ENCODE measurements around the gene BRSK2. TPM values are rescaled to one million over a fixed set of nuclear protein-coding genes. Genes with fewer than 3 reads are reported as not detected.
A peak's percentile ranks its signal among the peaks of the same experiment; 100 is the strongest.

The BRSK2 gene
- total RNA-seq, 6 experiments from 2014 or later: 0.14 to 0.99 (median 0.47) TPM; not detected in 1

DNA sequence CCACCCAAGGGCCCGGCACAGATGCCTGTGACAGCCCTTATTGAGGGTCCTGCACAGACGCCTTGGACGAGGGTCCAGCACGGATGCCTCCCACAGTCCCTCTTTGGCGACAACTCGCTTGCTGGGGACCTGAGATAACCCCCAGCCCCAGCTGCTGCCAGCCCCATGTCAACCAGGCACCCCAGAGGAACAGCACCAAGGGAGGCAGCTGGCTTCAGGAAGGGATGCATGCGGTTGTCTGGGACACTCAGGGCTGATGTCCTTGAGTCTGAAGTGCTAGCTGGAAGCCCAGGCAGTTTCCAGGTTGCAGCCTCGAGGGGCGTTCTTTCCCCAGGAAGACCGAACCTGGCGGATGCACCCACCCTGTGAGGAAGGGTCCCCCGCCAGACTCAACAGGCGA, 63.0 kb downstream of the BRSK2 start:
- no peaks in the 10 kb centered on the region for H3K4me1 Mint-ChIP-seq (ENCODE audit: low read depth)
- H3K9me3 Mint-ChIP-seq: no peaks in the 10 kb centered on the region
- no peak for DNase-seq
- TF ChIP-seq, protein P1, sequence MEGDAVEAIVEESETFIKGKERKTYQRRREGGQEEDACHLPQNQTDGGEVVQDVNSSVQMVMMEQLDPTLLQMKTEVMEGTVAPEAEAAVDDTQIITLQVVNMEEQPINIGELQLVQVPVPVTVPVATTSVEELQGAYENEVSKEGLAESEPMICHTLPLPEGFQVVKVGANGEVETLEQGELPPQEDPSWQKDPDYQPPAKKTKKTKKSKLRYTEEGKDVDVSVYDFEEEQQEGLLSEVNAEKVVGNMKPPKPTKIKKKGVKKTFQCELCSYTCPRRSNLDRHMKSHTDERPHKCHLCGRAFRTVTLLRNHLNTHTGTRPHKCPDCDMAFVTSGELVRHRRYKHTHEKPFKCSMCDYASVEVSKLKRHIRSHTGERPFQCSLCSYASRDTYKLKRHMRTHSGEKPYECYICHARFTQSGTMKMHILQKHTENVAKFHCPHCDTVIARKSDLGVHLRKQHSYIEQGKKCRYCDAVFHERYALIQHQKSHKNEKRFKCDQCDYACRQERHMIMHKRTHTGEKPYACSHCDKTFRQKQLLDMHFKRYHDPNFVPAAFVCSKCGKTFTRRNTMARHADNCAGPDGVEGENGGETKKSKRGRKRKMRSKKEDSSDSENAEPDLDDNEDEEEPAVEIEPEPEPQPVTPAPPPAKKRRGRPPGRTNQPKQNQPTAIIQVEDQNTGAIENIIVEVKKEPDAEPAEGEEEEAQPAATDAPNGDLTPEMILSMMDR (IDR thresholded peaks at IDR 0.05): no peak
- peaks cover 10% of the 10 kb centered on the region for H3K27me3 Mint-ChIP-seq (ENCODE audit: insufficient read depth)
- H3K4me3 Mint-ChIP-seq: no peak overlapping the region
- no peaks in the 10 kb centered on the region for H3K36me3 Mint-ChIP-seq (ENCODE audit: low read depth)
- no peak overlapping the region for H3K27ac Mint-ChIP-seq

DNA sequence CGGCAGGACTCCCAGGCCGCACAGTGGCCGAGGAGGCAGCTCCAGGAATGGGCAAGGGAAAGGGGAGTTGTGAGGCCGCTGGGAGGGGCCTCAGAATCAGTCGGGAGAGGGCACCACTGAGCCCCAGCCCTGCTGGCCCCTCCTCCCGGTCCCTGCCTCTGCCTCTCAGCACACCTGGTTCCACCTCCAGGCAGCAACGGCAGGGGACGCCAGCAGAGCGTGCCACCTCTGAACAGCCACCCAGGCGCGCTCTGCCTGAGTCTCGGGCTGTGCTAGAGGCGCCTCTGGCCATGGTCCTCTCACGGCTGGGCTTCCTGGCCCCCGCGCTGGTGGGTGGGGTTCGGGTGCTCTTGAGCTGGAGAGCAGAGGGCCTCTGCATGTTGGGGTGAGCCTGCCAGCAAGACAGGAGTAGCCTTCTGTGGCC, 63.9 kb downstream of the BRSK2 start:
- Mint-ChIP-seq H3K4me1 (ENCODE audit: low read depth) (no peaks in the 10 kb centered on the region), H3K9me3 (no peaks in the 10 kb centered on the region), H3K27ac (no peak overlapping the region), H3K4me3 (no peak overlapping the region), H3K36me3 (ENCODE audit: low read depth) (no peaks in the 10 kb centered on the region), H3K27me3 (ENCODE audit: insufficient read depth) (peaks cover 10% of the 10 kb centered on the region)
- DNase-seq: no peak
- TF ChIP-seq, protein P1 (IDR thresholded peaks at IDR 0.05): peak; percentile 27; the same call in 1 of the 2 replicates

GRCh38 chr11:1454576-1454975, 64.8 kb downstream of the BRSK2 start:
- Mint-ChIP-seq H3K27ac (no peak overlapping the region), H3K36me3 (ENCODE audit: low read depth) (no peaks in the 10 kb centered on the region), H3K4me1 (ENCODE audit: low read depth) (no peaks in the 10 kb centered on the region), H3K9me3 (no peaks in the 10 kb centered on the region), H3K27me3 (ENCODE audit: insufficient read depth) (peaks cover 10% of the 10 kb centered on the region), H3K4me3 (no peak overlapping the region)
- TF ChIP-seq, protein P1 (IDR thresholded peaks at IDR 0.05): no peak
- DNase-seq: no peak

DNA sequence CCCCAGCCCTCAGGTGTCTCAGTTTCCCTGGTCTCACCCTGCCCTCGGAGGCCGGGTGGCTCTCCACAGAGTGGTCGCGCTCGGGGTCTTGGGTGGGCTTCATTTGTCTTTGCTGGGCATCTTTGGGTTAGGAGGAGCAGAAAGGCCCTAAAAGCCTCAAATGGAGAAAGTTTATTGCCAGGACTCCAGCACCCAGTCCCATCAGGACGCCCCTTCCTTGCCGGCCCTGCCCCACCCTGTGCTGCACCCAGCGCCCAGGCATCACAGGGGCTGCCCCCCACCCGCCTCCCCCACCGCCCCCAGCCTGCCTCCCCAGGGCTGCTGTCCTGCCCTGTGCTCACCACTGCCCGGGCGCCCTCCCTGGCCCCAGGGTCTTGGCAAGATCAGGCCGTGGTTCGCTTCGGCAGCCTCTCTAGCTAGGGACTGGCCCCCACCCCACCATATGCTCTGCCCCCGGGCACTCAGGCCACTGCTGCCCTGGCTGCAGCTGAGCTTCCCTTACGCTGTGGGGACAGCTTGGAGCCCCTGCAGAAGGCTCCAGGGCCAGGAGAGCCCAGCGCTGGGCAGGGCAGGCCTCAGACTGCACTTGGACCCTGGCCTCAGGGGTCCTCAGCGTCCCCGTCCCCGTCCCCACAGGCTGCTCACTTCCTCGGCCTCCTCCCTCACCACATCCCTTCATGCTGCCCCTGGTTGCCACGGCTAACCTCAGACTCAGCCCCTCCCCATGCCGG, 65.5 kb downstream of the BRSK2 start:
- H3K27me3 Mint-ChIP-seq (ENCODE audit: insufficient read depth): peaks cover 10% of the 10 kb centered on the region
- no peaks in the 10 kb centered on the region for H3K4me1 Mint-ChIP-seq (ENCODE audit: low read depth)
- H3K4me3 Mint-ChIP-seq: no peak overlapping the region
- no peaks in the 10 kb centered on the region for H3K36me3 Mint-ChIP-seq (ENCODE audit: low read depth)
- H3K27ac Mint-ChIP-seq: no peak overlapping the region
- no peak for DNase-seq
- H3K9me3 Mint-ChIP-seq: no peaks in the 10 kb centered on the region
- TF ChIP-seq, protein P1 (IDR thresholded peaks at IDR 0.05): no peak

DNA sequence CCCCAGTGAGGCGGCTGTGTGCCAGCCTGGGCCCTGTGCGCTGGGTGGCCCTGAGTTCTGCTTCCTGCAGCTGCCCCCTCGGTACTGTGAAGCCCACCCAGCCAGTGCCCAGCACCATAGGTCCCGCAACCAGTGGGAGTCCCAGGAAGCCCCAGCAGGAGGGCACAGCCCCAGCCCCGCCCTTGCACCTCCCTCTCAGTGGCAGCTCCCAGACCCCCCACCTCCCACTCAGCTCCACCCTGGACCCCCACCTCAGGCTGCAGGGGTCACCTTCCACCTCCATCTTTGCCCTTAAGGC, 66.0 kb downstream of the BRSK2 start:
- no peaks in the 10 kb centered on the region for H3K36me3 Mint-ChIP-seq (ENCODE audit: low read depth)
- no peak for DNase-seq
- TF ChIP-seq, protein P1 (IDR thresholded peaks at IDR 0.05): no peak
- peaks cover 10% of the 10 kb centered on the region for H3K27me3 Mint-ChIP-seq (ENCODE audit: insufficient read depth)
- H3K27ac Mint-ChIP-seq: no peak overlapping the region
- no peak overlapping the region for H3K4me3 Mint-ChIP-seq
- no peaks in the 10 kb centered on the region for H3K9me3 Mint-ChIP-seq
- H3K4me1 Mint-ChIP-seq (ENCODE audit: low read depth): no peaks in the 10 kb centered on the region
